A673 (cell line): Measurements from ENCODE around the gene CDHR2.

Experiments used
- EZH2 ChIP-seq: fragments of 200-600 bp; sonication (generic); IDR thresholded peaks from 2 replicates; pipeline ENCODE4 v1.6.1; 2017; ENCODE audit warnings: borderline replicate concordance, low read depth, mild to moderate bottlenecking, mixed read lengths, antibody characterized with exemption, low read length; ENCODE audit not compliant: poor library complexity, severe bottlenecking
- TF ChIP-seq, protein P1 (sequence below): fragments of 300-800, 200-600 bp; sonication (generic); conservative IDR thresholded peaks from 2 replicates; pipeline ENCODE4 v1.5.1; 2017; ENCODE audit warnings: low read depth, mild to moderate bottlenecking, antibody characterized with exemption, low read length, moderate library complexity, mixed read lengths

DNA sequence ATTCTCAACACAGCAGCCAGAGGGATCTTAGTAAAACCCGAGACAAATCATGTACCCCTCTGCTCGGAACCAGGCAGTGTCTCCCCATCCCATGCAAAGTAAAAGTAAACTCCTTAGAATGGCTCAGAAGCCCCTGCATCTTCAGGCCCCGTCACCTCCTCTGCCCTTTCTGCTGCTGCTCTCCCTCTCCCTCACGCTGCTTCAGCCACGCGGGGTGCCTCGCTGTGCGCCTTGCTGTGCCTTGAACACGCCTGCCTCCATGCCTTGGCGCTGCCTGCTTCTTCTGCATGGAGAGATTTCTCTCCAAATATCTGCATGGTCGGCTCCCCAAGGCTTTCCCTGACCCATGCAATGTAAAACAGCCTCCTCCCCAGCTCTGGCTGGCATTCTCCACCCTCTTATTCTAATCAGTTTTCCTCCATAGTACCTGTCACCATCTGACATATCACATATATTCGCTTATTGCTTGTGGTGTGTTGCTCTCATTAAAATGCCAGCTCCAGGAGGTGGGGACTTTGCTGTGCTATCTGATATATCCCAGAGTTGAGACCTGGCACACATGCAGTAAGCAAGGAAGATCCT, 52.9 kb downstream of the CDHR2 start:
- TF ChIP-seq, protein P1, sequence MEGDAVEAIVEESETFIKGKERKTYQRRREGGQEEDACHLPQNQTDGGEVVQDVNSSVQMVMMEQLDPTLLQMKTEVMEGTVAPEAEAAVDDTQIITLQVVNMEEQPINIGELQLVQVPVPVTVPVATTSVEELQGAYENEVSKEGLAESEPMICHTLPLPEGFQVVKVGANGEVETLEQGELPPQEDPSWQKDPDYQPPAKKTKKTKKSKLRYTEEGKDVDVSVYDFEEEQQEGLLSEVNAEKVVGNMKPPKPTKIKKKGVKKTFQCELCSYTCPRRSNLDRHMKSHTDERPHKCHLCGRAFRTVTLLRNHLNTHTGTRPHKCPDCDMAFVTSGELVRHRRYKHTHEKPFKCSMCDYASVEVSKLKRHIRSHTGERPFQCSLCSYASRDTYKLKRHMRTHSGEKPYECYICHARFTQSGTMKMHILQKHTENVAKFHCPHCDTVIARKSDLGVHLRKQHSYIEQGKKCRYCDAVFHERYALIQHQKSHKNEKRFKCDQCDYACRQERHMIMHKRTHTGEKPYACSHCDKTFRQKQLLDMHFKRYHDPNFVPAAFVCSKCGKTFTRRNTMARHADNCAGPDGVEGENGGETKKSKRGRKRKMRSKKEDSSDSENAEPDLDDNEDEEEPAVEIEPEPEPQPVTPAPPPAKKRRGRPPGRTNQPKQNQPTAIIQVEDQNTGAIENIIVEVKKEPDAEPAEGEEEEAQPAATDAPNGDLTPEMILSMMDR = no peak
- no peak for TF ChIP-seq EZH2
